Activated CD8-positive, alpha-beta T cell treated with anti-CD3 and anti-CD28 coated beads, Interleukin-2, amount 10 ng/mL, durations not matched to agents 7 days and 5 days (primary cell): Measurements from ENCODE around the gene TMEM53. TPM values are rescaled to one million over a fixed set of nuclear protein-coding genes. Genes with fewer than 3 reads are reported as not detected.
"Not testable (repeated sequence)": the region's sequence is repeated elsewhere in the genome, so short reads cannot be mapped to it uniquely, and the experiment has no call there.

Source experiments
- ATAC-seq: fragments of 150-1000 bp; cut with Tn5 transposase; one replicate; pipeline ENCODE4 v1.10.0; 2021; ENCODE audit warnings: moderate library complexity
- CTCF ChIA-PET: fragments of 350-600 bp; sonication (Branson Sonifier 250); formaldehyde crosslinking; loops from one replicate; lab custom pipeline; 2021; ENCODE audit warnings: antibody characterized with exemption; lab: Charles Lee
- POLR2A ChIA-PET: fragments of 350-600 bp; sonication (Branson Sonifier 250); formaldehyde crosslinking; loops from one replicate; lab custom pipeline; 2021; ENCODE audit warnings: antibody characterized with exemption; lab: Charles Lee
- DNase-seq: peaks from one replicate; pipeline ENCODE4 v3.0.0-alpha.2; 2020
- H3K27ac Mint-ChIP-seq: one replicate; pipeline ENCODE4 v1.8.0; 2021; ENCODE audit warnings: mild to moderate bottlenecking, mixed read lengths
- H3K27me3 Mint-ChIP-seq: one replicate; pipeline ENCODE4 v1.8.0; 2021; ENCODE audit warnings: low read depth, mixed read lengths
- H3K36me3 Mint-ChIP-seq: one replicate; pipeline ENCODE4 v1.8.0; 2021; ENCODE audit warnings: low read depth, mixed read lengths
- H3K4me1 Mint-ChIP-seq: one replicate; pipeline ENCODE4 v1.8.0; 2021; ENCODE audit warnings: low read depth, mixed read lengths
- H3K4me3 Mint-ChIP-seq: one replicate; pipeline ENCODE4 v1.8.0; 2021; ENCODE audit warnings: mild to moderate bottlenecking, mixed read lengths
- H3K9me3 Mint-ChIP-seq: one replicate; pipeline ENCODE4 v1.8.0; 2022; ENCODE audit warnings: mixed read lengths; ENCODE audit not compliant: insufficient read depth
- total RNA-seq, 2 experiments: library from RNA; stranded (reverse); gene quantifications; one replicate each; pipeline ENCODE4 v1.2.3, GENCODE V29; 2021

The TMEM53 gene
- total RNA-seq, 2 experiments from 2014 or later: 4.0 to 4.6 TPM

GRCh38 chr1:44714944-44715571 lies 40.8 kb upstream of the TMEM53 start:
- ChIA-PET CTCF (interaction anchor here (0.7 to 6.1 kb wide), 12 partner anchors 11 to 296 kb away, joined by 3 to 35 read pairs (median 3); partner anchors contain the start of genes ARMH1, HECTD3, RNU5D-1 and TMEM53), POLR2A (interaction anchor here (0.6 to 11.6 kb wide), 2 partner anchors 18 to 51 kb away, joined by 3 to 839 read pairs; partner anchors contain the start of gene RNU5D-1)
- peak; percentile 74 for ATAC-seq
- H3K27ac Mint-ChIP-seq: peak overlapping the region; percentile 76
- H3K4me3 Mint-ChIP-seq: peak overlapping the region; percentile 40
- peak; percentile 82 for DNase-seq
- peaks cover 5% of the 10 kb centered on the region for H3K27me3 Mint-ChIP-seq
- H3K4me1 Mint-ChIP-seq: peaks cover 48% of the 10 kb centered on the region
- no peaks in the 10 kb centered on the region for H3K36me3 Mint-ChIP-seq
- no peaks in the 10 kb centered on the region for H3K9me3 Mint-ChIP-seq

GRCh38 chr1:44714532-44714931 lies 40.3 kb upstream of the TMEM53 start:
- H3K4me3 Mint-ChIP-seq: no peak overlapping the region
- ATAC-seq (no peak), DNase-seq (no peak)
- ChIA-PET POLR2A (interaction anchor here (0.6 to 11.6 kb wide), 2 partner anchors 18 to 50 kb away, joined by 3 to 839 read pairs; partner anchors contain the start of gene RNU5D-1), CTCF (interaction anchor here (0.7 to 6.1 kb wide), 9 partner anchors 10 to 95 kb away, joined by 3 to 35 read pairs (median 3); partner anchors contain the start of genes ARMH1 and TMEM53)
- H3K27ac Mint-ChIP-seq: peak overlapping the region; percentile 76
- H3K9me3 Mint-ChIP-seq: no peaks in the 10 kb centered on the region
- H3K27me3 Mint-ChIP-seq: peaks cover 5% of the 10 kb centered on the region
- no peaks in the 10 kb centered on the region for H3K36me3 Mint-ChIP-seq
- H3K4me1 Mint-ChIP-seq: peaks cover 44% of the 10 kb centered on the region

GRCh38 chr1:44713321-44713781 lies 39.1 kb upstream of the TMEM53 start:
- ChIA-PET POLR2A (interaction anchor here (3.3 kb wide), 1 partner anchor 8 kb away, joined by 55 read pairs; no protein-coding TSS in a partner anchor), CTCF (interaction anchor here (2.5 to 3.5 kb wide), 2 partner anchors 16 to 17 kb away, joined by 8 to 19 read pairs; no protein-coding TSS in a partner anchor)
- ATAC-seq (no peak), DNase-seq (no peak)
- Mint-ChIP-seq H3K27ac (no peak overlapping the region), H3K27me3 (peaks cover 5% of the 10 kb centered on the region), H3K36me3 (no peaks in the 10 kb centered on the region), H3K4me3 (no peak overlapping the region), H3K4me1 (peaks cover 44% of the 10 kb centered on the region), H3K9me3 (no peaks in the 10 kb centered on the region)

- DNase-seq (peak; percentile 60), ATAC-seq (peak; percentile 89)
- Mint-ChIP-seq H3K4me1 (peaks cover 16% of the 10 kb centered on the region), H3K9me3 (no peaks in the 10 kb centered on the region), H3K27ac (peak overlapping the region; percentile 33), H3K4me3 (peak overlapping the region; percentile 23), H3K36me3 (no peaks in the 10 kb centered on the region), H3K27me3 (peaks cover 5% of the 10 kb centered on the region)
- POLR2A ChIA-PET: interaction anchor here (1.3 to 2.4 kb wide), 3 partner anchors 13 to 22 kb away, joined by 4 to 23 read pairs (median 9); no protein-coding TSS in a partner anchor
- CTCF ChIA-PET: interaction anchor here (0.8 to 1.9 kb wide), 8 partner anchors 10 to 875 kb away, joined by 3 to 14 read pairs (median 6); partner anchors contain the start of genes ARMH1 and TMEM53
Observed at GRCh38 chr1:44707959-44708831, 33.9 kb upstream of the TMEM53 start.

GRCh38 chr1:44707112-44707881 lies 33.0 kb upstream of the TMEM53 start:
- Mint-ChIP-seq H3K27me3 (peaks cover 5% of the 10 kb centered on the region), H3K4me1 (peaks cover 16% of the 10 kb centered on the region), H3K9me3 (no peaks in the 10 kb centered on the region), H3K4me3 (no peak overlapping the region), H3K27ac (no peak overlapping the region), H3K36me3 (no peaks in the 10 kb centered on the region)
- ChIA-PET POLR2A (interaction anchor here (2.0 to 2.2 kb wide), 2 partner anchors 14 to 23 kb away, joined by 9 to 18 read pairs; no protein-coding TSS in a partner anchor), CTCF (interaction anchor here (0.8 to 1.9 kb wide), 7 partner anchors 11 to 113 kb away, joined by 3 to 12 read pairs (median 4); partner anchors contain the start of genes ARMH1 and TMEM53)
- DNase-seq: no peak
- ATAC-seq: no peak

GRCh38 chr1:44705938-44706337 lies 31.7 kb upstream of the TMEM53 start:
- no peak for ATAC-seq
- Mint-ChIP-seq H3K27ac (no peak overlapping the region), H3K4me1 (peaks cover 16% of the 10 kb centered on the region), H3K4me3 (no peak overlapping the region), H3K36me3 (no peaks in the 10 kb centered on the region), H3K9me3 (no peaks in the 10 kb centered on the region), H3K27me3 (peaks cover 2% of the 10 kb centered on the region)
- ChIA-PET POLR2A (interaction anchor here (0.9 to 2.2 kb wide), 3 partner anchors 16 to 32 kb away, joined by 3 to 18 read pairs (median 9); partner anchors contain the start of gene TMEM53), CTCF (interaction anchor here (1.4 to 1.9 kb wide), 3 partner anchors 9 to 31 kb away, joined by 4 to 12 read pairs (median 6); partner anchors contain the start of genes ARMH1 and TMEM53)
- DNase-seq: no peak

GRCh38 chr1:44705470-44705869 lies 31.2 kb upstream of the TMEM53 start:
- H3K4me1 Mint-ChIP-seq: peaks cover 16% of the 10 kb centered on the region
- ATAC-seq: no peak
- H3K9me3 Mint-ChIP-seq: no peaks in the 10 kb centered on the region
- no peak overlapping the region for H3K4me3 Mint-ChIP-seq
- H3K36me3 Mint-ChIP-seq: no peaks in the 10 kb centered on the region
- ChIA-PET CTCF (interaction anchor here (1.4 kb wide), 1 partner anchor 29 kb away, joined by 4 read pairs; no protein-coding TSS in a partner anchor), POLR2A (interaction anchor here (0.9 to 2.2 kb wide), 3 partner anchors 16 to 32 kb away, joined by 3 to 18 read pairs (median 9); partner anchors contain the start of gene TMEM53)
- no peaks in the 10 kb centered on the region for H3K27me3 Mint-ChIP-seq
- H3K27ac Mint-ChIP-seq: no peak overlapping the region
- no peak for DNase-seq

GRCh38 chr1:44701141-44701573 lies 26.9 kb upstream of the TMEM53 start:
- no peak overlapping the region for H3K27ac Mint-ChIP-seq
- DNase-seq (no peak), ATAC-seq (no peak)
- no peak overlapping the region for H3K4me3 Mint-ChIP-seq
- ChIA-PET POLR2A (interaction anchor here (1.2 to 3.5 kb wide), 2 partner anchors 21 to 29 kb away, joined by 3 to 19 read pairs; partner anchors contain the start of gene RNU5D-1), CTCF (no interaction called here)
- peaks cover 22% of the 10 kb centered on the region for H3K4me1 Mint-ChIP-seq
- no peaks in the 10 kb centered on the region for H3K9me3 Mint-ChIP-seq
- no peaks in the 10 kb centered on the region for H3K27me3 Mint-ChIP-seq
- no peaks in the 10 kb centered on the region for H3K36me3 Mint-ChIP-seq

- Mint-ChIP-seq H3K4me3 (no peak overlapping the region), H3K36me3 (no peaks in the 10 kb centered on the region), H3K4me1 (peaks cover 27% of the 10 kb centered on the region), H3K9me3 (no peaks in the 10 kb centered on the region), H3K27me3 (no peaks in the 10 kb centered on the region), H3K27ac (no peak overlapping the region)
- ChIA-PET POLR2A (interaction anchor here (1.2 to 3.5 kb wide), 2 partner anchors 21 to 30 kb away, joined by 3 to 19 read pairs; partner anchors contain the start of gene RNU5D-1), CTCF (interaction anchor here (1.4 kb wide), 1 partner anchor 14 kb away, joined by 3 read pairs; no protein-coding TSS in a partner anchor)
- no peak for ATAC-seq
- no peak for DNase-seq
Observed at GRCh38 chr1:44700573-44700972, 26.3 kb upstream of the TMEM53 start.

- not testable (repeated sequence) for DNase-seq, H3K36me3 Mint-ChIP-seq, H3K27ac Mint-ChIP-seq, H3K4me3 Mint-ChIP-seq, H3K9me3 Mint-ChIP-seq, H3K27me3 Mint-ChIP-seq, ATAC-seq
- H3K4me1 Mint-ChIP-seq: peaks cover 27% of the 10 kb centered on the region
- ChIA-PET CTCF (interaction anchor here (1.4 kb wide), 1 partner anchor 15 kb away, joined by 3 read pairs; no protein-coding TSS in a partner anchor), POLR2A (interaction anchor here (3.5 to 5.1 kb wide), 2 partner anchors 22 kb away, joined by 19 to 75 read pairs; no protein-coding TSS in a partner anchor)
Observed at GRCh38 chr1:44699375-44699774, 25.1 kb upstream of the TMEM53 start.
